ENCODE measurements around the gene B3GAT2. TPM values are rescaled to one million over a fixed set of nuclear protein-coding genes. Genes with fewer than 3 reads are reported as not detected.

Gene B3GAT2
- total and polyA plus RNA-seq, 8 donors: 0.03 to 0.12 (median 0.05) TPM; not detected in 4

GRCh38 chr6:70834520-70834919 is 122.3 kb downstream of the B3GAT2 start:
- no peak overlapping the region for H3K4me3 ChIP-seq
- FAIRE-seq (no peak), DNase-seq (no peak), ATAC-seq (no peak)
- no peaks in the 10 kb centered on the region for H3K36me3 ChIP-seq
- intact Hi-C loops (cut with DNase I): no loop called here
- no peaks in the 10 kb centered on the region for H3K27me3 ChIP-seq
- no peaks in the 10 kb centered on the region for H3K9me3 ChIP-seq
- 83 to 86% methylated on average over 2 of the region's 2 CpGs for WGBS, 2 donors
- H3K4me1 ChIP-seq: no peaks in the 10 kb centered on the region
- TF ChIP-seq CTCF (IDR thresholded peaks at IDR 0.05): no peak
- H3K27ac ChIP-seq: no peak overlapping the region

- Histone ChIP-seq H3K27me3 (no peaks in the 10 kb centered on the region), H3K9me3 (no peaks in the 10 kb centered on the region), H3K27ac (no peak overlapping the region), H3K36me3 (no peaks in the 10 kb centered on the region), H3K4me1 (no peaks in the 10 kb centered on the region), H3K4me3 (no peak overlapping the region)
- WGBS, 2 donors: 98 to 100% methylated on average over 3 of the region's 3 CpGs
- ATAC-seq (no peak), FAIRE-seq (no peak), DNase-seq (no peak)
- intact Hi-C loops (cut with DNase I): no loop called here
- no peak for TF ChIP-seq CTCF (IDR thresholded peaks at IDR 0.05)
Measured at GRCh38 chr6:70831427-70831826, 125.4 kb downstream of the B3GAT2 start.

- Histone ChIP-seq H3K4me3 (no peak overlapping the region), H3K4me1 (no peaks in the 10 kb centered on the region), H3K36me3 (no peaks in the 10 kb centered on the region), H3K27me3 (no peaks in the 10 kb centered on the region), H3K9me3 (no peaks in the 10 kb centered on the region), H3K27ac (no peak overlapping the region)
- no peak for ATAC-seq
- intact Hi-C loops (cut with DNase I): no loop called here
- FAIRE-seq: no peak
- DNase-seq: no peak
- WGBS, 2 donors: 89 to 95% methylated on average over 1 of the region's 1 CpG
- no peak for TF ChIP-seq CTCF (IDR thresholded peaks at IDR 0.05)
Measured at GRCh38 chr6:70823651-70824050, 133.2 kb downstream of the B3GAT2 start.

GRCh38 chr6:70821751-70822150 is 135.1 kb downstream of the B3GAT2 start:
- Histone ChIP-seq H3K27ac (no peak overlapping the region), H3K27me3 (no peaks in the 10 kb centered on the region), H3K4me3 (no peak overlapping the region), H3K9me3 (no peaks in the 10 kb centered on the region), H3K36me3 (no peaks in the 10 kb centered on the region), H3K4me1 (no peaks in the 10 kb centered on the region)
- 98 to 99% methylated on average over 2 of the region's 2 CpGs for WGBS, 2 donors
- FAIRE-seq (peak; percentile 5), ATAC-seq (no peak), DNase-seq (no peak)
- TF ChIP-seq CTCF (IDR thresholded peaks at IDR 0.05): no peak
- intact Hi-C loops (cut with DNase I): no loop called here

- Histone ChIP-seq H3K4me3 (no peak overlapping the region), H3K9me3 (no peaks in the 10 kb centered on the region), H3K4me1 (peaks cover 0 to 9% (median 0%) of the 10 kb centered on the region in 3 donors), H3K27ac (no peak overlapping the region), H3K27me3 (no peaks in the 10 kb centered on the region), H3K36me3 (no peaks in the 10 kb centered on the region)
- ATAC-seq (no peak), DNase-seq (no peak), FAIRE-seq (no peak)
- WGBS, 2 donors: 49 to 51% methylated on average over 2 of the region's 2 CpGs
- TF ChIP-seq CTCF (IDR thresholded peaks at IDR 0.05): no peak
- intact Hi-C loops (cut with DNase I): no loop called here
Measured at GRCh38 chr6:70820778-70821177, 136.1 kb downstream of the B3GAT2 start.
